GM10266 (cell line): ENCODE data around the gene CYP17A1.

Experiments used
- DNase-seq: peaks from one replicate; pipeline ENCODE4 v3.0.0; 2012; ENCODE audit errors: extremely low spot score
- TF ChIP-seq, protein P1 (sequence below): IDR thresholded peaks from 2 replicates; pipeline ENCODE4 v1.5.1; 2012; ENCODE audit warnings: mild to moderate bottlenecking, low read depth; ENCODE audit not compliant: control insufficient read depth, insufficient read depth; ENCODE audit errors: missing control alignments

CYP17A1 gene, protein sequence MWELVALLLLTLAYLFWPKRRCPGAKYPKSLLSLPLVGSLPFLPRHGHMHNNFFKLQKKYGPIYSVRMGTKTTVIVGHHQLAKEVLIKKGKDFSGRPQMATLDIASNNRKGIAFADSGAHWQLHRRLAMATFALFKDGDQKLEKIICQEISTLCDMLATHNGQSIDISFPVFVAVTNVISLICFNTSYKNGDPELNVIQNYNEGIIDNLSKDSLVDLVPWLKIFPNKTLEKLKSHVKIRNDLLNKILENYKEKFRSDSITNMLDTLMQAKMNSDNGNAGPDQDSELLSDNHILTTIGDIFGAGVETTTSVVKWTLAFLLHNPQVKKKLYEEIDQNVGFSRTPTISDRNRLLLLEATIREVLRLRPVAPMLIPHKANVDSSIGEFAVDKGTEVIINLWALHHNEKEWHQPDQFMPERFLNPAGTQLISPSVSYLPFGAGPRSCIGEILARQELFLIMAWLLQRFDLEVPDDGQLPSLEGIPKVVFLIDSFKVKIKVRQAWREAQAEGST

DNA sequence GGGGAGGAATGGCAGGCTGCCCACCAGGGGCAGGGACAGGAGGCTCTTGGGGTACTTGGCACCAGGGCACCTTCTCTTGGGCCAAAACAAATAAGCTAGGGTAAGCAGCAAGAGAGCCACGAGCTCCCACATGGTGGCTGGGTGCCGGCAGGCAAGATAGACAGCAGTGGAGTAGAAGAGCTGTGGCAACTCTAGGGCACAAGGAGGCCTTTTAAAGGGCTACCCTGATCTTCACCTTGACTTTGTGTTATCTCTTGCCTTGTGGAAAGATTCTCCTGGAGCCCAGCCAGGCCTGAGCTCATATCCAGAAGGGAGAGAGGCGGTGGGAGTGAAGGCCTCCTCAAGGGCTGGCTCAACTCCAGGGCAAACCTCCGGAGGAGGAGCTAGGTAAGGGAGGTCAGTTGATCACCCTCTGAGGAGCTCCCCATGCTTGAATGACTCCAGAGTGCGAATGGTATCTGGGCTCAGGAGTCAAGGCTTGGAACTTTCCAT is at the start of gene CYP17A1:
TSS of gene CYP17A1 (minus strand) at position 184 of the 492 bp plus-strand sequence. CDS start at position 132, 52 bp downstream.
- TF ChIP-seq, protein P1, sequence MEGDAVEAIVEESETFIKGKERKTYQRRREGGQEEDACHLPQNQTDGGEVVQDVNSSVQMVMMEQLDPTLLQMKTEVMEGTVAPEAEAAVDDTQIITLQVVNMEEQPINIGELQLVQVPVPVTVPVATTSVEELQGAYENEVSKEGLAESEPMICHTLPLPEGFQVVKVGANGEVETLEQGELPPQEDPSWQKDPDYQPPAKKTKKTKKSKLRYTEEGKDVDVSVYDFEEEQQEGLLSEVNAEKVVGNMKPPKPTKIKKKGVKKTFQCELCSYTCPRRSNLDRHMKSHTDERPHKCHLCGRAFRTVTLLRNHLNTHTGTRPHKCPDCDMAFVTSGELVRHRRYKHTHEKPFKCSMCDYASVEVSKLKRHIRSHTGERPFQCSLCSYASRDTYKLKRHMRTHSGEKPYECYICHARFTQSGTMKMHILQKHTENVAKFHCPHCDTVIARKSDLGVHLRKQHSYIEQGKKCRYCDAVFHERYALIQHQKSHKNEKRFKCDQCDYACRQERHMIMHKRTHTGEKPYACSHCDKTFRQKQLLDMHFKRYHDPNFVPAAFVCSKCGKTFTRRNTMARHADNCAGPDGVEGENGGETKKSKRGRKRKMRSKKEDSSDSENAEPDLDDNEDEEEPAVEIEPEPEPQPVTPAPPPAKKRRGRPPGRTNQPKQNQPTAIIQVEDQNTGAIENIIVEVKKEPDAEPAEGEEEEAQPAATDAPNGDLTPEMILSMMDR = no peak
- no peak for DNase-seq

DNA sequence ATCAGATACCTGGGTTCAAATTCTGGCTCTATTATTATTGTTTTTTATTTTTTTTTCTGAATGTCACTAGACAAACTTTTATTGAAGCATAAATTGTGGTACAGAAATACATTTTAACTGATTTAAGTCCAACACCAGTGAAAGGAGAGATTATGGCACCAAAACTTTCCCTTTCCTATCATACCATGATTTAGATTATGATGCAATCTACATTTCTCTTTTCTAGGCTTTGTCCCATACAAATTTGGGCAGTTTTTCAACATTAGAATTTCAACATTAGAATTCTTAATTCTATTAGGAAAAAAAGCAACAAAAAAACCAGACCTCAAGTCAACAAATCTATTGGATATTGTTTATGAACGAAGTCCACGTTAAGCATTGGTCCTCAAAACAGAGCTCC is 43.0 kb upstream of the CYP17A1 start:
- TF ChIP-seq, protein P1 = no peak
- no peak for DNase-seq

DNA sequence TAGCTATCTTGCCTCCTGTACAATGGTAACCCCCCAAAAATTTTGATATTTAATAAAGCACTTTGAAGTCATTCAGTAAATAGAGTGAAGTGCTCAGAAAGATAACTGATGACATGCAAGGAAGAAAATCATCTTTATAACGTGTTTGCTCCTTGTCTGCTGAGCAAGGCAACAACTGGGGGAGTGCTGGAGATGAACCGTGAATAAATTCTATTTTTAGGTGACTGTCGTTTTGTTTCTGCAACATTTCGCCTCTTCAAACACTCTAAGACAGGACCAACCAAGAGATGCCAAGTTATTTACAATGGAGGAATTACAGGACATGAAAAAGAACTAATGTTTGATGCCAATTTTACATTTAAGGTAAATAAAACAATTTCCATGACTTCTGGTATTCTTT is 41.4 kb upstream of the CYP17A1 start:
- no peak for DNase-seq
- TF ChIP-seq, protein P1 = no peak

DNA sequence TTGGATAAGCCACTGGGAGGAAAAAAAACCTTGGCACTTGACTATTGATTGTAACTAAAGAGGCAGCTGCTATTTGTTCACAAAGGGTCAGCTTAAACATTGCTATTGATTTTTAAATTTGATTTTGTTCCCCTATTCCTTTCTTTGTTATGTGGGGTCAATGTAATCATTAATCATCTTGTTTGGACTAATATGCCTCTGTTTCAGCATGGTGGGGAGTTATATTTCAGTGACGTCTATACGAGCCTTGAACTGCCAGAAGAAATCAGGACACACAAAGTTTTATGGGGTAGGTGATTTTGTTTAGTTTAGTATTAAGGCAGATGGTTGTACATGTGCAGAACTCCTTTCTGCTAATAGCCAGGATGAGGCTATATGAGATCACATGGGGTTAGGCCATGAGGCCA is 39.5 kb upstream of the CYP17A1 start:
- no peak for DNase-seq
- TF ChIP-seq, protein P1 = no peak

DNA sequence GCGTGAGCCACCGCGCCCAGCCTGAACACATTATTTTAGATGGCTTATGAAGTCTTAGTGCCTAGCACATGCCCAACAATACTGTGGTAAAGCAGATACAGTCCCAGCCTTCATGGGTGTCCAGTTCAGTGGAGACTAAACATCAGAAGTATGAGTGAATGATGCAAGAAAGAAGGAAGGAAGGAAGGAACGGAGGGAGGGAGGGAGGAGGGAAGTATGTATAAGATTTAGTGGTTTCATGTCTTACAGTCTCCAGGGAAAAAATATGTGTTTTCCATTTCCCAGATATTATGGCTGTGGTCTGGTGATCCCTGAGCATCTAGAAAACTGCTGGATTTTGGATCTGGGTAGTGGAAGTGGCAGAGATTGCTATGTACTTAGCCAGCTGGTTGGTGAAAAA is 35.0 kb upstream of the CYP17A1 start:
- TF ChIP-seq, protein P1 = no peak
- DNase-seq = no peak

DNA sequence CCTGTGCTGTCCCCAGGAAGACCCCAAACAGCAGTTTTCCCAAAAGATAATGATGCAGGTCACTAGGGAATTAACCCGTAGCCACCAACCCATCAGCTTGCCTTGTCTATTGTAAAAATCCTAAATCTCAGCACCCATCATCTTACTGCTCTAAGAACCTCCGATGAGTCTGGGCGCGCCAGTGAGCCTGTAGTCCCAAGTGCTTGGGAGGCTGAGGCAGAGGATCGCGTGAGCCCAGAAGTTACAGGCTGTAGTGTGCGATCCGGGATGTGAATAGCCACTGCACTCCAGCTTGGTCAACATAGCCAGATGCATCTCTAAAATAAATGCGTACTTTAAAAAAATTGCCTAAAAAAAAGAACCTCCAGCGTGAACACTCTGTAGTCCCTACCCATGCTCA is 33.0 kb upstream of the CYP17A1 start:
- DNase-seq = no peak
- TF ChIP-seq, protein P1 = no peak
